GM18511 (cell line): ENCODE measurements around the gene FBXW7.
A peak's percentile ranks its signal among the peaks of the same experiment; 100 is the strongest.

ENCODE experiments used
- ATAC-seq: cut with Tn5 transposase; IDR thresholded peaks from one replicate; pipeline ENCODE4 v1.9.1; 2021; ENCODE audit warnings: mild to moderate bottlenecking, moderate library complexity; ENCODE audit not compliant: unreplicated experiment

FBXW7 gene

DNA sequence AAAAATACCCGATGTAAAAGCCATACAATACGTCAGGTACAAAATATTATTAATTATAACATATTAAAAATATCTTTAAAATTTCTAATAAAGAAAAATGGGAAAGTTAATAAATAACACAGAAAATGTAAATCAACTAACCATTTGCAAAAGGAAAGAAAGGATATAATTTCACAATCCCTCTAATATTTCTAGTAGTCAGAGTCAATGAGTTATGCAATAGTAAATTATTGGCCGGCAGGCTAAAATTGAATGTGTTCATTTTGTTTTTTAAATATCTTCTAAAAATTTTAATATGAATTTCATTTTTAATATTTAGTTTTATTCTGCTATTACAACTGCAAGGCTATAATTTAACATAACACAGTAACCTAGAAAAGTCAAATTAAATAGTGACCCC, 155.7 kb downstream of the FBXW7 start:
- no peak for ATAC-seq

DNA sequence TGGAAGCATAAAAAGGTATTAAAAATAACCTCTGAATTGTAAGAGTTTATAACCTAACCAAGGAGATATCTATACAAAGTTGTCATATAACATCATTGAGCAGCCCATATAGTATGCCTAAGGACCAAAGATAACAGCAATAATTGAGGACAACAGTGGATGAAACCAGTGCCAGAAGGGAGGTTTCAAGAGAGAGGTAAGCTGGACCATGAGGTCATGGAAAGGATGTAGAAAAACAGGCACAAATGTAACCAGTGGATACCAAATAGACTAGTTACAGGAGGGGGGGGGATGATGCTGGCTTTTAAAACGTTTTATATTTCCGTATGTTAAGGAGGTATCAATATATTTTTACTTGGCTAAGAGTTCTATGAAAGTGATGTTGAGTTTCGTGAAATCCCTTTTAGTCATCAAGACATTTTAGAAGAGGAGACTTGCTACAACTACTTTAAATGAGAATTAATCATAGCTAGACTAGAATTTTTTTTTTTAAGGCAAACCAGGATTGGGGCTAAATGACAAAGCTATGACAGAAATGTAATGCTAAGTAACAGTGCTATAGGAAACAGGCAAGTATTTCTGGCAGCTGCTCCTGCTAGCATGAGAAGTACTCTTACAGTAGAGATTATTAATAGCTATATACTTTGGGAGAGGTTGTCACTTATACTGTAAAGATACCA, 161.1 kb downstream of the FBXW7 start:
- ATAC-seq: no peak

DNA sequence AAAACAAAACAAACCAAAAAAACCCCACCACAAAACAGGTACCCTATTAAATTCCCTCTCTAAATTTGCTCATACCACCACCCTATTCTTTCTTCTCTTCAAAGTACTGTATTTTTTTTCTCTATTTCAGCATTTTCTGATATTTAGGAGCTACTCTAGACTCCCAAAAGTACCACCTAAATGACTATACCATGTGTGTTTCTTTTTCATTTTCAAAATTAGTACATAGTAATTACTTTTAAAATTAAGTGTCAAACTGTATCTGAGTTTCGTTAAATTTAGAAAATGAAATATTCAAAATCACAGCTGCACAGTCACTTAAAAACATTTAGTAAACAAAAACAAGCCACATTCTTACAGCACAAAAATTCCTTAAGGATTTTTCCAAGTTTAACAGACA, 161.7 kb downstream of the FBXW7 start:
- ATAC-seq: no peak

DNA sequence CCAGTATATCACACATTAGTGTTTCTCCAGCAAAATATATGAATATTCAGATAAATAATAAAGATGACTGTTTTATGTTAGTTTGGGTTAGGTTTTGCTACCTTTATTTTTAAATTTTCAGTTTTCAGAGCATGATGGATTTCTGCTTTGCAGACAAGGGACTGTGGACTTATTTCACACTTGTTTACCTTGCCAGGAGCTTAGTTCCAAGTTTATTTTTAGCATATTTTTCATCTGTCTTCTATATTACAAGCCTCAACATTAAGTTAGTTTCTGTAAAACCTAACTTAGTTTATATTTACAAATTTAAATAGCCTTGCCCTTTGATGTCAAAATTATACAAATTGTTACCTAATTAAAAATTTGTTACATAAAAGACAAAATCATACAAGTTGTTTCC, 163.4 kb downstream of the FBXW7 start:
- ATAC-seq: no peak

DNA sequence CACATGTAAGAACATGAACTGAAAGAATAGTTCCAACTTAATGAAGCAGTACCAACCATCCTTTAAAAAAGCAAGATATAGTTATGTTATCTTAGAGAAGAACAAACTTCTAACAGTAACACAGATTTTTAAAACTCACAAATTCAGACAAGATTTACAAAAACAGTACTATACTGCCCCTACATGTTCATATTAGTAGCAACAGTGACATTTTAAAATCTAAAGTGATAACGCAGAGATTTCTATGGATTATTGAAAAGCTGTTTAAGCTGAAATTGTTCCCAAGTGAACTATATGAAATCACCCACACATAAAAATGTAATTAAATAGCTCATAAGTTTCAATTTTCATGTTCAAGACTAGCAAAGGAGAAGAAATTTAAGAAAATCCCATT, 166.0 kb downstream of the FBXW7 start:
- ATAC-seq: no peak

DNA sequence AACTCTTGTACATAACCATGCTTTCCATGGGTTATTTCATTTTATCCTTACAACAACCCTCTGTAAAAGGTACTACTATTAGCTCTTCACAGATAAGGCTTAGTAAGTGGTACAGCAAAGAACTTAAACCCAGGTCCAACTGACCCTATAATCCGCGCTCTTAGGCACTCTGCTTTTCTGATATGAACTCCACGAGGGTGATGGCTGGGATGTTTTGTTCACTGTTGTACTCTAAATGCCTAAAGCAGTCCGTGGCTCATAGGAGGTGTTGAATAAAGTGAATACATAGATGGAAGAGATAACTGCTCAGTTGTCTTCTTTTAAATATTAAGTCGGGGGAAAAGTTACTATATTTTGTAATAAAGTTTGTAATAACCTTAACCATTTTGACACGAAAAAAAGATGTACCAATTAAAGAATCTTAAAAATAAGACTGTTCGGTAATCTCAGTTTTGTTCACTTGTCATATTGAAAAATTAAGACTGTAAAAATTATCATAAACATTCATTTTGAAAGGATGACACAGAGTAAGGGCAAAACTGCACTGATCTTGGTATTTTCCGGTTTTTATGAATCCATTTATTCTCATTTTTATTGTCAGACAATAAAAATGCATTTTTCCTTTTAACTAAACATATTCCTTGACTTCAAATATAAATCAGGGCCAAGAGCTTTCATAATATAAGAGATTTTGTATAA, 166.5 kb downstream of the FBXW7 start:
- no peak for ATAC-seq

DNA sequence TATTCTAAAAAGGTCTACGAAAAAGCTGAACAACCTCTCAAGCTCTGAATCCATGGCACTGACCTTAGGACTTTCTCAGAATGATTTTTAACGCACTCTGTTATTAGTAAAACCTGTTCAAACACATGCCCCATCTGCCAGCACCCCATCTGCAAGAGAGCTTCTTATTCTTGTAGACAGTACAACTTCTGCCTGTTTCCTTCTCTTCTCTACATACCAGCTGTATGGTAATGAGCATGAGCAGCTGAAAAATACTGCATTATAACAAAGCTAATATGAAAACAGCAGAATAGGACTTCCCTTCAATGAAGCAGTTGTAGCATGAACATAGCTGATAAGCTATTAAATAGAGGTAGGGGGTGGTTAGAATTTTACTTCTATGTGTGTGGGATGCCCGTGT, 167.9 kb downstream of the FBXW7 start:
- no peak for ATAC-seq

DNA sequence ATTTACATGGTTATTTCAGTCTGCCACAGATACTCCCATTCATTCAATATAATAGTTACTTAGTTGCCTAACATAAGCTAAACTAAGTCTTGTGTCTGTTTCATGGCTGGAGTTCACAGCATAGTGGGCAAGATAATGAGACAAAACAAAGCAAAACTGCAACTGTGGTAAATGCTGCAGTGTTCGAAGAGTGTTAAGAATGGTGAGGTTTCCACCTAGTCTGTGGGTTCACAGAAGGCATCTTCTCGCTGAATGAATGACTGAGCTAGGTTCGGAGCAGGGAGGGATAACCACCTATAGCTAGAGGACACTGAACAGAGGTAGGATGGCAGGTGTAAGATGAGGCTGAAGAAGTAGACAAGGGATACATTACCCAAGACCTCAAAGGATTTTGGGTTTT, 171.0 kb downstream of the FBXW7 start:
- no peak for ATAC-seq

DNA sequence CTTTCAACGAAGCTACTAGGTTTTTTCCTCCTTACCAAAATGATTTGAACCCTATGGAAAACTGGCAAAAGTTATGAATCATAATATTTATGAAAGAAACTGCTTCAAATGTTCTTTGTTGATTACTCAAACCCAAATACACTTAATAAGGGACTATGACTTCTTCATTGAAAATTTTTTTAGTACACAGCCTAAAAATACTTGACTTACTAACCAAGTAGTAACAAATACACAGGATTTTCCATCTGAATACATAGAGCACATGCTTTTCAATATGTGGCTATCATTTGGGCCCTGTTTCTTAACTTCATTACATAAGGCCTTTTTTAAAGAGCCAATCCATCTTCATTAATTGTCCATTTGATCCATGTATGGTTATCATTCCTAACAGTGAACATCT, 171.5 kb downstream of the FBXW7 start:
- no peak for ATAC-seq

DNA sequence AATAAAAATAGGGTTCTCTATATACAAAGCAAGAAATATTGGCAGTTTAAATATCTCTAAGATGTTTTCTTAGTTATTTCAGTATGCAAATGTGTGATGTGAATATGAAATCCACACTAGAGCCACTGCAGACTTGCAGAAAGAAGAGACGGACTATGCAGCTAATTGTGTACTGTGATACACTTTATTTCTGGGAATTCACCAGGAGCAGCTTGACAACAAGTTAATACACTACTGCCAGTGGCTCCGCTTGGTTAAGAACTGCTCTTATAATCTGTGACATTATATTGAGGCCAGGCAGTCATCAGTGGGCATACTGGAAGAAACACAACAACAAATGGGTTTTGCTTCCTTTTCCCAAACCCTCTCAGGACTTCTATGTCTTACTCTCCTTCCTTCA, 172.0 kb downstream of the FBXW7 start:
- no peak for ATAC-seq

DNA sequence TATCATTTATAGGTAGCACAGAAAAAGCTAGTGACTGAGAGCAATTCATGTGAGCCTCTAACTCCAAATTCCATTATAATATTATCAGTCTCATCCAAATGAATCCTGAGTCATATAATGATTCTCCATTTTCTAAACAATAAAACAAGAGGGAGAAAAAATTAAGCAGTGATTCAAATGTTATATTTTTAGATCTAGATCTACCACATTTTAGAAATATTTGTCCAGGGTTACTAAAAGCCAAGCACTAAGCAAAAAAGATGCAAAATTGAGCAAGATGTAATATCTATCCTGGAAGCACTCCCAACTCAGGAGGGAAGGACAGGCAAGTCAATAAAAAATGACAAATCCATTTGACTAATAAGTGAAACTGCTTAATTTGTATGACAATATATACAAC, 172.8 kb downstream of the FBXW7 start:
- ATAC-seq: no peak

DNA sequence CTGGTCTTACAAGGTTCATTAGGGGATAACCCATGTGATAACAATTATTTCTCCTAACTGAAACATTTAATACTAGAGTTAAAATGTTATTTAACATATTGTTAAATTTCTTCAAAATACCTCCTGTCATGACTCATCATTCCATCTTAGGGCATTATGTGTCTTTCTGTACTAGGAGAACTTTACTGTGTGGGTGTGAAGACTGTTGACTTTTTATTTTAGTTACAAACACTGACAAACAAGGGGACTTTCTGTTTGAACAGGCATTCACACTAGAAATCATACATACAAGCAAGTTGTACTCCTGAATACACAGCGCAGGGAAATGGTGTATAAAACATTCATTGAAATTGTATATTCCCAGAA, 175.9 kb downstream of the FBXW7 start:
- ATAC-seq: peak; percentile 57

DNA sequence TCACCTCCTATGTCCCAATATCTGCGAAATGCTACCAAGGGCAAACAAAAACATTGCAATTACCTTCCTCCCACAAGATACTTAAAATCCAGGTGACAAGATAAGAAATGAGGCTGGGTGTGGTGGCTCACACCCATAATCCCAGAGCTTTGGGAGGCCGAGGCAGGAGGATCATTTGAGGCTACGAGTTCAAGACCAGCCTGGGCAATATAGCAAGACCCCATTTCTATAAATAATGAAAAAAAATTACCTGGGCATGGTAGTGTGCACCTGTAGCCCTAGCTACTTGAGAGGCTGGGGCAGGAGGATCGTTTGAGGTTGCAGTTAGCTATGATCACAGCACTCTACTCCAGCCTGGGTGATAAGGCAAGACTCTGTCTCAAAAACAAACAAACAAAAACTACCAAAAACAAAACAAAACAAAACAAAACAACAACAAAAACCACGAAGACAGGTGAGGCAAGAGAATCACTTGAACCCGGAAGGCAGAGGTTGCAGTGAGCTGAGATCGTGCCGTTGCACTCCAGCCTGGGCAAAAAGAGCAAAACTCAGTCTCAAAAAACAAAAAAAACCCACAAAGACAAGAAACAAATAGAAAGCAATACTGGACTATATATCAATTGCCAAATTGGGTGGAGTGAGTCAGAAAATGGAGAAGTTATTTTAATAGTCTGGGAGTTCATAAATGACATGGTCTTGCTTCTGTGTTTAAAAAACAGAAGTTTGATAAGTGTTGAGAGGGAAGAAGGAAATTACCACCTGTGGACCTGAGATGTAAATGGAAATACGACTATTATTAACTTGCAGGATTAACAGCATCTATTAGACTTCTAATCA, 176.5 kb downstream of the FBXW7 start:
- peak; percentile 60 for ATAC-seq

DNA sequence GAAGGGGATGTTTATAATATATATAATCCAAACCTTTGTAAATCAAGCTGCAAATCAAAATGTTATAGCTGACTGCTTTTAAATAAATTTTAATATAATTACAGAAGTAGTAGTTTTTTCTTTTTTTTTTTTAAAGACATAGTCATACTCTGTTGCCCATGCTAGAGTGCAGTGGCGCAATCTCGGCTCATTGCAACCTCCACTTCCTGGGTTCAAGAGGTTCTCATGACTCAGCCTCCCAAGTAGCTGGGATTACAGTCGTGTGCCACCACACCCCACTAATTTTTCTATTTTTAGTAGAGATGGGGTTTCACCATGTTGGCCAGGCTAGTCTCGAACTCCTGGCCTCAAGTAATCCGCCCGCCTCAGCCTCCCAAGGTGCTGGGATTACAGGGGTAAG, 178.7 kb downstream of the FBXW7 start:
- no peak for ATAC-seq

DNA sequence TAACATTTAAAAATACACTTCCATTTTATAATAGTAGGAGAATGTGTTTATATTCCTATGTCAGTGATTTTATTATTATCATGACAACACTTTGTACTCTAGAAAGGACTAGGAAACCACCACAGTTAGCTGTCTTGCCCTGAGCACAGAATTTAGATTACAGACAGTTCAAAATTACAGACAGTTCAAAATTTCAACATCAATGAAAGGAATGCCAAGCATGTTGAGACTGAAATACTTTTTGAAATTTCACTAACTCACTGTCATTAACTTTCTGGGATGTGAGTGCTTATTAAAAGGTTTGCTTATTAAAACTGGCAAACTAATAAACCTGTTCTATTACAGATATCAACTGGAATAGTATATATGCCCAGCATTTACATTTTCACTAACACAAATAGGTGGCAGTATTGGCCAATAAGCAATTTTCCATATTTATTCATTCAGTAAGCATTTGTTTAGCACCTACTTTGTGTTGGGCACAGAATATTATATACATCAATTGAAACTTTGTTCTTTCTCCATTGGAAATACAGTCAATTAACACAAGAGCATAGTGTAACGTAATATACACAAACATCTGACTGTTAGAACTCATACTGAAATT, 179.4 kb downstream of the FBXW7 start:
- no peak for ATAC-seq

DNA sequence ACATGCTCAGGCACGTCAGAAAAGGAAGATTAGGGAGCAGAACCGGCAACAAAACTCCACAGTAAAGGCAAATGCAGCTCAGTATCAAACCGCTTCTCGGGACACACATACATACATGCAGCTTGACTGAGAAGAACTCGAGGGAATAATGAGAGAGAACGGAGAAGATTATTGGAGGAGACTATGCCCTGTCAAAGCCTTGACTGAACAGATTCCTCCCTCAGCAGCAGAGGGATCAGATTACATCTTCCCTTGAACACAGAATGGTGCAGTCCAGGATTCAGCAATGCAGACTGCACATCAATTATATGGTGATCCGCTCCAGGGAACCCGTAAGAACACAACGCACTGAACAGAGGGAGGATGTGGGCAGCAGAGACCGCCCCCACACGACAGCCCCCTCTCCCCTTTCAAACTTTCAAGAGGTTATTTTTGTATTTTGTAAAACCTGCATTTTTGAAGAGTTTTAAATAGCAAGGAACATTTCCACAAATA, 183.2 kb downstream of the FBXW7 start:
- no peak for ATAC-seq

DNA sequence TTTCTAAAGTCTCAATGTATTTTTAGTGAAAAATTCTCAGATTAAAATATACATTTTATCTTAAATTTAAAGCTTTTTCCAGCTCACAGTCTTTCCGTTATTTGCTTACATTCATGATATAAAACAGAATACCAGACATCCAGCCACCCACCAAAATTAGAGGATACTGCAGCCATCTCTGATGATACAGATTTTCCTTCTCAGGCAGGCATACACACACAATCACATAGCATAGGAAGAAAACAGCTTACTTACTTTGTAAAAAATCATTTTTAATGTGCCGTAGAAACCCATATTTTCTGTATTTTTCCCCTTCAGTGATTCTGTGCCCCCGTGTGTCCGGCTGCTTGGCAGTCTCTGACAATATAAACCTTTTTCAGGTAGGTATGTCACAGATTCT, 183.7 kb downstream of the FBXW7 start:
- ATAC-seq: no peak

DNA sequence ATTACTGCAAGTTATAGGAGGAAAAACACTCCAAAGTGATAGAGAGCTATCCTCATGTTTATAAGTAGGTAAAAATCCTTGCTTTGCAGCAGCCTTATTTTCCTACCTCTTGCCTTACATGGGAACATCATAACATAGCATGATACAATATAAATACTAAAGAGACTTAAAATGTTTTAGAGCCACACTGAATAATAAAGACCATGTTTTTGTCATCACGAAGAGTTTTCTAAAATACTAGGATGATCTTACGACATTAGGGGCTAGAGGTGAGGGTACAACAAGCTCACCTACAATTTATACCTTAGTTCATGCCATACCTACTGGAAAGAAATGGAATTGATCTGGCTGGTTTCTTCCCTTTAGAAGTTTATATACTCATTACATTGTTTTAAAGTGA, 184.8 kb downstream of the FBXW7 start:
- ATAC-seq: no peak

DNA sequence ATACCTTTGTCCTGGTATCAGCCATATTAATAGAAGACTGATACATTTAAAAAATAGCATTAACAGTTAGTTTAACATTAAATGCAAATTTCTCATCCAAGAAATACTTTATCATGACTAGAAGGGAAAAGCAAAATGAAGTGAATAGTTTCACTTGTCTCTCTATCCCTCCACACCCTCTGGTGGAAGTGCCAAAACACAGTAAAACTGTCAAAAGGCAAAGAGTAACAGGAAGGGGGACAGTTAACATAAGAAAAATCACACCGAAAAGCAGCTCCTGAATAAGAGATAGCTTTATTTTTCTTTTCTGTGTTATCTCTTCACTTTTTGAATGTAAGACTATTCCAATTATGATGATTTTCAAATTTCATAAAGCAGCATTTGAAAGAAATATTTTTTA, 187.2 kb downstream of the FBXW7 start:
- no peak for ATAC-seq

DNA sequence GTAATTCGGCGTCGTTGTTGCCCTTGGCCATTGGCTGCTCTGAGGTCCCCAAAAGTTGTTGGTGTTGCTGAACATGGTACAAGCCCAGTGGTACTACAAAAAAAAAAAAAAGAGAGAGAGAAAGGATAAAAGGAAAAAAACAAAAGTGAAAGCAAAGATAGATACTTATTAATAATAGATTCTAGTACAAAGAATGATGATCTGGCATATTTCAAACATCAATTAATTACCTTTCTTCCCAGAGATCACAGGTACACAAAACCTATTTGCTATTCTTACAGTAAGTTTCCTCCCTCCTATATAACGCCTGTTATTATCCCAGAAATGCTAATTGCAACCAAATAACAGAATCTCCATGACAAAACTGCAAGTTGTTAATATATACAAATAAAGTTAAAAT, 188.9 kb downstream of the FBXW7 start:
- ATAC-seq: no peak

DNA sequence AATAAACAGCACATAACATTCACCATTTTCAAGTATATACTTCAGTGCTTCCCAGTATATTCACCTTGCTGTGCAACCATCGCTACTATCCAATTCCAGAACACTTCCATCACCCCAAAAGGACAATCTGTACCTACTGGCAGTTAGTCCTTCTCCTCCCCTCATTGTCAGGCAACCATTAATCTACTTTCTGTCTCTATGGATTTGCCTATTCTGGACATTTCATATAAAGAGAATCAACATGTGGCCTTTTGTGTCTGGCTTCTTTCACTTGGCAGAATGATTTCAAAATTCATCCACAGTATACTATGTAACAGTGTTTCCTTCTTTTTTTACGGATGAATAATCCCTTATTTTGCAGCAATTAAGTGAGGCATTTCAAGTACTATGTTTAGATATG, 189.4 kb downstream of the FBXW7 start:
- ATAC-seq: no peak

DNA sequence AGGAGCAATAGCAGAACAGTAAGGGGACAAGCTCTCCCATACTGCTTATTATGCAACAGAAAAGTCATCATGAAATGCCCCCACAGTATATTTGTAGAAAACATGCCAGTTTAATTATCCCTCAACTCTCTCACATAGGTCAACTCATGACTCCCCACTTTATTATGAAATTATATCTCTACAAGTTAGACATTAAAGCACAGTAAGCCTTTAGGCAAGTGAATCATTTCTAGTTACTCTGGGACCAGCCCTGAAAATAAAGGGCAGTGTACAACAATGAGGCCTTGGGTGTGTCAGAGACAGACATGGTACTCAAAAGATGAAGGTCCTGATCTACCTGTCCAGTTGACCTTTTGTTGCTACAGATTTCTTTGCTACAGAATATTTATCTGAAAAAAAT, 191.9 kb downstream of the FBXW7 start:
- no peak for ATAC-seq
